ENCODE results near the gene ADAMTS1. TPM values are rescaled to one million over a fixed set of nuclear protein-coding genes. Genes with fewer than 3 reads are reported as not detected.

ADAMTS1 gene
- total and polyA plus RNA-seq, 2 experiments from 2014 or later: 110 to 136 TPM

GRCh38 chr21:26795412-26795805 lies 49.8 kb downstream of the ADAMTS1 start:
- H3K27ac ChIP-seq: peak overlapping the region; percentile 34

GRCh38 chr21:26794597-26795411 lies 50.4 kb downstream of the ADAMTS1 start:
- no peak overlapping the region for H3K4me2 ChIP-seq
- TF ChIP-seq EZH2phosphoT487 (IDR thresholded peaks at IDR 0.05; ENCODE audit: low read depth, severe bottlenecking, unreplicated experiment): no peak
- no peak for TF ChIP-seq EZH2 (IDR thresholded peaks at IDR 0.05; ENCODE audit: borderline replicate concordance)
- no peak for TF ChIP-seq CTCF (IDR thresholded peaks at IDR 0.05; ENCODE audit: poor library complexity)
- no peaks in the 10 kb centered on the region for H3K79me2 ChIP-seq
- H3K27ac ChIP-seq: peak overlapping the region; percentile 34
- H3K9me2 ChIP-seq (replicated peaks; ENCODE audit: insufficient read depth): no peaks in the 10 kb centered on the region
- WGBS (ENCODE audit: low lambda C conversion rate, missing lambda C conversion rate): 73% methylated on average over 5 of the region's 5 CpGs
- H3K27me3 ChIP-seq: no peaks in the 10 kb centered on the region
- no peaks in the 10 kb centered on the region for H3K36me3 ChIP-seq (replicated peaks; ENCODE audit: insufficient read depth, low read depth)
- no peak for DNase-seq (ENCODE audit: low spot score)
- no peak overlapping the region for H3K4me3 ChIP-seq
- no peaks in the 10 kb centered on the region for H3K9me3 ChIP-seq (ENCODE audit: low read depth)
- no peaks in the 10 kb centered on the region for H4K20me1 ChIP-seq (ENCODE audit: insufficient read depth, poor library complexity, severe bottlenecking)
- peaks cover 10% of the 10 kb centered on the region for H3K4me1 ChIP-seq (ENCODE audit: insufficient read depth)
- H2AFZ ChIP-seq: no peak overlapping the region

More at GRCh38 chr21:26795412-26795805, 49.8 kb downstream of the ADAMTS1 start:
- H2AFZ ChIP-seq: no peak overlapping the region
- peaks cover 10% of the 10 kb centered on the region for H3K4me1 ChIP-seq (ENCODE audit: insufficient read depth)
- no peaks in the 10 kb centered on the region for H4K20me1 ChIP-seq (ENCODE audit: insufficient read depth, poor library complexity, severe bottlenecking)
- no peak for DNase-seq (ENCODE audit: low spot score)
- H3K9me3 ChIP-seq (ENCODE audit: low read depth): no peaks in the 10 kb centered on the region
- H3K27me3 ChIP-seq: no peaks in the 10 kb centered on the region
- TF ChIP-seq CTCF (IDR thresholded peaks at IDR 0.05; ENCODE audit: poor library complexity): no peak
- no peak for TF ChIP-seq EZH2 (IDR thresholded peaks at IDR 0.05; ENCODE audit: borderline replicate concordance)
- TF ChIP-seq EZH2phosphoT487 (IDR thresholded peaks at IDR 0.05; ENCODE audit: low read depth, severe bottlenecking, unreplicated experiment): no peak
- no peak overlapping the region for H3K4me3 ChIP-seq
- H3K36me3 ChIP-seq (replicated peaks; ENCODE audit: insufficient read depth, low read depth): no peaks in the 10 kb centered on the region
- no peaks in the 10 kb centered on the region for H3K9me2 ChIP-seq (replicated peaks; ENCODE audit: insufficient read depth)
- no peaks in the 10 kb centered on the region for H3K79me2 ChIP-seq
- WGBS (ENCODE audit: low lambda C conversion rate, missing lambda C conversion rate): 90% methylated on average over 10 of the region's 10 CpGs
- peak overlapping the region; percentile 36 for H3K4me2 ChIP-seq

GRCh38 chr21:26790296-26790695 lies 54.9 kb downstream of the ADAMTS1 start:
- Histone ChIP-seq H3K4me3 (no peak overlapping the region), H3K4me1 (ENCODE audit: insufficient read depth) (peaks cover 5% of the 10 kb centered on the region), H3K9me2 (replicated peaks; ENCODE audit: insufficient read depth) (no peaks in the 10 kb centered on the region), H3K4me2 (no peak overlapping the region), H3K9me3 (ENCODE audit: low read depth) (no peaks in the 10 kb centered on the region), H4K20me1 (ENCODE audit: insufficient read depth, poor library complexity, severe bottlenecking) (no peaks in the 10 kb centered on the region), H2AFZ (no peak overlapping the region), H3K27ac (no peak overlapping the region), H3K79me2 (no peaks in the 10 kb centered on the region), H3K36me3 (replicated peaks; ENCODE audit: insufficient read depth, low read depth) (no peaks in the 10 kb centered on the region), H3K27me3 (no peaks in the 10 kb centered on the region)
- no peak for DNase-seq (ENCODE audit: low spot score)
- TF ChIP-seq CTCF (IDR thresholded peaks at IDR 0.05; ENCODE audit: poor library complexity): no peak
- TF ChIP-seq EZH2phosphoT487 (IDR thresholded peaks at IDR 0.05; ENCODE audit: low read depth, severe bottlenecking, unreplicated experiment): no peak
- TF ChIP-seq EZH2 (IDR thresholded peaks at IDR 0.05; ENCODE audit: borderline replicate concordance): no peak
